HG02798 (cell line): ENCODE measurements around the gene ATP6V1C2.

ENCODE experiments used
- ATAC-seq: cut with Tn5 transposase; IDR thresholded peaks from one replicate; pipeline ENCODE4 v1.9.1; 2021; ENCODE audit warnings: mild to moderate bottlenecking; ENCODE audit not compliant: unreplicated experiment, poor library complexity

Gene ATP6V1C2

DNA sequence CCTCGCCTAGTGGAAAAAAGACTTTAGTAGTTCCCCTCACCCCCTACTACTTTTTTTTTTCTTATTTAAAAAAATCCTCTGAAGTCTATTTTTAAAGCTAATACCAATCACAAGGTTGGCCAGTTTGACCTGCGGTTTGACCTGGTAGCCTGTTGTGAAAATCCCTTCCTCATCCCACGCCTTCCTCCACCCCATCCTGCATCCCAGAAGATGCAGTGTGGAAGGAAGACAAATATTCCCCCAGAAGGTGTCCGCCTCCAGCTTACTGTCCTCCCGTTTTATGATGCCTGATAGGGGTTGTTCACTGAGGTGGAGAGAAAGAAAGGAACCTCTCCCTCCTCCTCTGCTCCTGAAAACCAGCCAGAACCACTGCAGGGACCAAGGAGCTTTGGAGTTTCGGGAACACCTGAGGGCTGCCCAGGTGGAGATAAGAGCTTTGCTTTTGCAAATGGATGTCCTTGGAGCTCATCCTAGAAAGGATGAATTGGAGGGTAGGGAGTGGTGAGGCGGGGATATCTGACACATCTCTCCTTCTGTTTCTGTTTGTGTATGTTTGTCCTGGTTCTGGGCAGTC is 909 bp downstream of the ATP6V1C2 start:
- no peak for ATAC-seq

GRCh38 chr2:10732924-10733565 is 11.6 kb downstream of the ATP6V1C2 start:
- no peak for ATAC-seq

DNA sequence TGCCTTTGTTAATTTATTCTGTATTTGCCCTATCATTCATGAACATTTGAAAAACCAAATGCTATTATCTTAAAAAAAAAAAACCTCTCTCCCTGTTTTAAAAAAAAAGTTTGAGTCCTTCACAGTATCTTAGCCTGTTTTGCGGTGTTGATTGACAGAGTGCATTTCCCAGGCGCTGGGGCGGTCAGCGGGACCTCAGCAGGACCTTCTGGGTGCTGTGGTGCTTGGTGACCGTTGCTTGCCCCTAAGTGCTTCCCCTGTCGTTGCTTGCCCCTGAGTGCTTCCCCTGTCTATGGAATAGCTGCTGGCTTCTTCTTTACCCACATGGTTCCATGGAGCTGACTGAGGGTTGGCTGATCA is 12.1 kb downstream of the ATP6V1C2 start:
- ATAC-seq, result no peak

DNA sequence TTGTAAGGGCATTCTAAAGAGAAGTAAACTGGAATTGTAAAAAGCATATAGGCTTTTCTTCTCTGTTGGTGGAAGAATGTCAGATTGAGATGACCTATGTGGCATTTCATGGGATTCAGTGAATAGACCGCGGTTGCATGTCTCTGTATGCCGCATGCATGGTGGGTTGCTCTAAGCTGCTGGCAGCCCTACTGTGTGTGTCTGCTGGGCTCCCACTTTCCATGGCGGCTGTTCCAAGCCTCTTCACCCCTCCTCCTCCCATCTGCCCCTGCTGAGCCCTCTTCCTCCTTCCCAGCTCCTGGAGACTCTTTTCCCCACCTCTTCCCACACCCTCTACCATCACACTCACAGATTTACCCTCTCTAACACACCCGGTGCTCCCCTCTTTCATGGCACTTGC is 12.6 kb downstream of the ATP6V1C2 start:
- ATAC-seq, result no peak

GRCh38 chr2:10738192-10738591 is 16.8 kb downstream of the ATP6V1C2 start:
- no peak for ATAC-seq

DNA sequence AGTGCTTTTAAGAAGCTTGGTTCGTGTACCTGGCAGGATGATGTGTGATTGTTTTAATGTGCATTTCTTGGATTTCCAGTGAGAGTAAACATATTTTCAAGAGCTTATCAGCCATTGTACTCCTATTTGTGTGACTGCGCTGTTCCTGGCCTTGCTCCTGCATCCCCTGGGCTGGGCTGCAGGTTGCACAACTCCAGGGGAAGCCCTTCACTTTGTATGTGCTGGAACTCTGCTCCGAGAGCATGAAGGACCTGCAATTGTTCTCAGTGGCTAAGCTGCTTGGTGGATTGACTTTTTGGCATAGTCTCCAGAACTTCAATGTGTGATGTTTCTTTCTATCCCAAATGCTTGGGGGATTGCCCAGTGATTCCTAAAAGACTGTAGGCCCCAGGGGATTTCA is 18.8 kb downstream of the ATP6V1C2 start:
- no peak for ATAC-seq

GRCh38 chr2:10741139-10741538 is 19.7 kb downstream of the ATP6V1C2 start:
- no peak for ATAC-seq

- ATAC-seq, result no peak
Observed at GRCh38 chr2:10742666-10743065, 21.2 kb downstream of the ATP6V1C2 start.

GRCh38 chr2:10750610-10751009 is 29.2 kb downstream of the ATP6V1C2 start:
- no peak for ATAC-seq

DNA sequence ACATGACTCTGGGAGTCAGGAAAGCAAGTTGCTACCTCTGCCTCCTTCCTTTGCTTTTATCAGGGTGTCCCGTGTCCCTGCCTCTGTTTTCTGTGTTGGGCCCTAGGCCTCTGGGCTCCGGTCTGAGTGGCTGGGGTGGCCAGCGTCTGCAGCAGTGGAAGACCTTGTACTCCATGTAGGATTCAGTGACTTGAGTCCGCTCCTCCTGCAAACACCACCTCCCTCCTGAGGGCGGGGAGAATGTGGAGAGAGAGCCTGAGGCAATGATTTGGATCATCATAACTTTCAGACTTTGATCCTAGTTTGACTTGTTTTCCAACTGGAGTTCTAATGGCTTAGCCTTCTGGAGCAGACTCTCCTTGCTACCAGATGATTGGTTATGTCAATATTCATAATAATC is 30.8 kb downstream of the ATP6V1C2 start:
- ATAC-seq, result no peak

- no peak for ATAC-seq
Observed at GRCh38 chr2:10753156-10753555, 31.7 kb downstream of the ATP6V1C2 start.

DNA sequence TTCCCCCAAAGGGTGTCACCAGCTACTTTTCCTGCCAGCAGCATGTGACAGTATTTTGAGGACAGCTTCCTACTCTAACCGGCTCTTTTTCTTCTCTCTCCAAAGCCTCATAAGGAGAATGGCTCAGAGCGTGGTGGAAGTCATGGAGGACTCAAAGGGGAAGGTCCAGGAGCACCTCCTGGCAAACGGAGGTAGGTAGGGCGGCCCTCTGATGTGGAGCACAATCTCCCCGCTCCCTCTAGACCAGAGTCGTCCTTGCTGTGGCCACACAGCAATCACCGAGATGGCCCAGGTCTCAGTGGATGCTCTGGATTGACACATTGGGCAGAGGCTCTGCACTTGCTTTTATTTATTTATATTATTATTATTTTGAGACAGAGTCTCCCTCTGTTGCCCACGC is 32.4 kb downstream of the ATP6V1C2 start:
- ATAC-seq, result no peak

- no peak for ATAC-seq
Observed at GRCh38 chr2:10755621-10756020, 34.2 kb downstream of the ATP6V1C2 start.

GRCh38 chr2:10757814-10758286 is 36.4 kb downstream of the ATP6V1C2 start:
- no peak for ATAC-seq

DNA sequence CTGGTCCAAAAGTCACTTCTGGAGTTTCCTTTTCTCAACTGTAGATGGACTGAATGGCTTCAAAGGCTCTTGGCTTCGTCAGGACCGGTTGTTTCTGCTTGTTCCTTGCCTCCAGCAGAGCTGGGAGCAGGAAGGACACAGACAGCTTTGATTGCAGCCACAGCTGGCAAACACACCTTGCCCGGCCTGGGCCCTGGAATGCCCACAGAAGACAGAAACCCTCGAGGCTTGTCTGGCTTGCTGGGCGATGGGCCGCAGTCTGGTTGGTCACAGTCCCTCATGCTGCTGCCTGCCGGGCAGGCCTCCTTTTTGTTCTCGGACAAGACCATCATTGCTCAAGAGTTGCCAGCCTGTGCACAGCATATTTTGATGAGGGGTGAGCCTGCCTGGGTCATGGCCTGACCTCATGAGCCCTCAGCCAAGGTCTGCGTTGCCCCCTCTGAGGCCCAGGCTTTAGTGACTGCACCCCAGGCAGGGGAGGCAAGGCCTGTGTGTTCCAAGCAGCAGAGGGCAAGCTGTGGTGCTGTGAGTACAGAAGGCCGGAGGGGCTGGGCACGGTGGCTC is 37.8 kb downstream of the ATP6V1C2 start:
- ATAC-seq, result no peak

GRCh38 chr2:10760794-10761504 is 39.5 kb downstream of the ATP6V1C2 start:
- no peak for ATAC-seq

DNA sequence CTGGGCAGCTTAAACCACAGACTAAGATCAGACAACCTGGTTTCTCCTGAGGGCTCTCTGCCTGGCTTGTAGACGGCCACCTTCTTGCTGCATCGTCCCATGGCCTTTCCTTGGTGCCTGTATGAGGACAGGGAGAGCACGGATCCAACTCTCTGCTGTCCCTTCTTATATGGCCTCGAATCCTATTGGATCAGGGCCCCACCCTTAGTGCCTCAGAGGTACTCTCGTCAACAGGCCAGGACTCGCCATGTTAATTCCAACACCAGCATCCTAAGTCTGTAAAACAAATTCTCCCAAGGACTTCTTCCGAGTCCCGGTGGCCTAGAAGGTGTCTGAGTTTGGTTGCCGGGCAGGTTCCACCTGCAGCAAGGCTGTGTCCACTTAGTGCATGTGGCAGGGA is 40.2 kb downstream of the ATP6V1C2 start:
- ATAC-seq, result no peak

DNA sequence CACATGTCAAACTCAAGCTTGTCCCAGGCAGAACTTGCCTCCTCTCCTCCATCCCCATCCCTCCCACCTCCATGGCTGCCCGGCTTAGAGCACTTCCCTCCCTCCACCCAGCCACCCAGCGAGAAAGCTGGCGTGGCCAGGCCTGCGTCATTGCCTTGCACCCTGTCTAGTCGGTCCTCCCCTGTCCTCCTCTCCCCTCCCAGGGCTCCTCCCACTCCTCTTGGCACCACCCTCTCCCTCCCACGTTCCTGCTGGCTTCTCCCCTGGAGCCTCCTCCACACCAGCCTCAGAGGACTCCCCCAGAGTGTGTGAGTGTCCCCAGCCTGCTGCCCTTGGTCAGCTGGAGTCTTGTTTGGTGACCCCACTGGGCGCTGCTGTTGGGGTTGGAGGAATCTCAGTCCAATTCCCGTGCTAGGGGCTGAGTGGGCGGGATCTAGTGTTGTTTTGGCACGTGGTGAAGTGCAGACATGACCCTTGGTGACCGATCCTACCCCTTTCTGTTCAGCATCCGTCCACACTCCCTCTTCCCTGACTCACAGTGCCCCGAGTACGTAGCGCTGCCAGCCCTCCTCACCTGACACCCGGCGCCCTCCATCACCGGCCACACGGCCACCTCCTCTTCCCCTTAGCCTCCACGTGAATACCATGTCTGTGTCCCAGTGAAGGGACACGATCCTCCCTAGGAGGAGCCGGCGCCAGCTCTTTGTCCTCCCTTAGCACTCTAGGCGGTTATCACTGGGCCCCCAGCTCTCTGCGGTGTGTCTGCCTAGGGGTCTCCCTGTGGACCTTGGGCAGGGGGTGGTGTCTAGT is 41.4 kb downstream of the ATP6V1C2 start:
- no peak for ATAC-seq

- no peak for ATAC-seq
Observed at GRCh38 chr2:10763461-10763800, 42.0 kb downstream of the ATP6V1C2 start.

GRCh38 chr2:10764096-10764785 is 42.8 kb downstream of the ATP6V1C2 start:
- ATAC-seq, result no peak
